Activated CD8-positive, alpha-beta T cell treated with anti-CD3 and anti-CD28 coated beads for 36 hours (primary cell): ENCODE data around the gene C3orf33. TPM values are rescaled to one million over a fixed set of nuclear protein-coding genes. Genes with fewer than 3 reads are reported as not detected.

ENCODE experiments used
- ATAC-seq: fragments of 200-7000 bp; cut with Tn5 transposase; one replicate; pipeline ENCODE4 v1.10.0; 2021; ENCODE audit warnings: mild to moderate bottlenecking, moderate library complexity
- CTCF ChIA-PET: fragments of 350-600 bp; sonication (Branson Sonifier 250); formaldehyde crosslinking; loops from one replicate; lab custom pipeline; 2021; ENCODE audit warnings: antibody characterized with exemption; lab: Charles Lee
- POLR2A ChIA-PET: fragments of 350-600 bp; sonication (Branson Sonifier 250); formaldehyde crosslinking; loops from one replicate; lab custom pipeline; 2021; ENCODE audit warnings: antibody characterized with exemption; lab: Charles Lee
- DNase-seq: peaks from one replicate; pipeline ENCODE4 v3.0.0-alpha.2; 2020
- H3K27ac Mint-ChIP-seq: one replicate; pipeline ENCODE4 v1.8.0; 2021; ENCODE audit warnings: mild to moderate bottlenecking, mixed read lengths
- H3K27me3 Mint-ChIP-seq: one replicate; pipeline ENCODE4 v1.8.0; 2021; ENCODE audit warnings: mixed read lengths
- H3K36me3 Mint-ChIP-seq: one replicate; pipeline ENCODE4 v1.8.0; 2021; ENCODE audit warnings: low read depth, mixed read lengths
- H3K4me1 Mint-ChIP-seq: one replicate; pipeline ENCODE4 v1.8.0; 2021; ENCODE audit warnings: low read depth, mixed read lengths
- H3K4me3 Mint-ChIP-seq: one replicate; pipeline ENCODE4 v1.8.0; 2021; ENCODE audit warnings: mild to moderate bottlenecking, moderate library complexity, mixed read lengths
- H3K9me3 Mint-ChIP-seq: one replicate; pipeline ENCODE4 v1.8.0; 2021; ENCODE audit warnings: mixed read lengths
- intact Hi-C: fragments of 100-400 bp; cut with micrococcal nuclease; formaldehyde crosslinking; loops from one replicate; pipeline ENCODE4 v1.10.0; 2022
- total RNA-seq, 2 experiments: library from RNA; stranded (reverse); gene quantifications; one replicate each; pipeline ENCODE4 v1.2.3, GENCODE V29; 2021
- TF ChIP-seq, protein P1 (sequence below): fragments of 200-600 bp; IDR thresholded peaks from one replicate; pipeline ENCODE4 v1.8.0; 2022; ENCODE audit warnings: antibody characterized with exemption, mild to moderate bottlenecking

The C3orf33 gene
- total RNA-seq, 2 experiments from 2014 or later: 2.4 to 3.6 TPM

- intact Hi-C loops: no loop called here
- TF ChIP-seq, protein P1, sequence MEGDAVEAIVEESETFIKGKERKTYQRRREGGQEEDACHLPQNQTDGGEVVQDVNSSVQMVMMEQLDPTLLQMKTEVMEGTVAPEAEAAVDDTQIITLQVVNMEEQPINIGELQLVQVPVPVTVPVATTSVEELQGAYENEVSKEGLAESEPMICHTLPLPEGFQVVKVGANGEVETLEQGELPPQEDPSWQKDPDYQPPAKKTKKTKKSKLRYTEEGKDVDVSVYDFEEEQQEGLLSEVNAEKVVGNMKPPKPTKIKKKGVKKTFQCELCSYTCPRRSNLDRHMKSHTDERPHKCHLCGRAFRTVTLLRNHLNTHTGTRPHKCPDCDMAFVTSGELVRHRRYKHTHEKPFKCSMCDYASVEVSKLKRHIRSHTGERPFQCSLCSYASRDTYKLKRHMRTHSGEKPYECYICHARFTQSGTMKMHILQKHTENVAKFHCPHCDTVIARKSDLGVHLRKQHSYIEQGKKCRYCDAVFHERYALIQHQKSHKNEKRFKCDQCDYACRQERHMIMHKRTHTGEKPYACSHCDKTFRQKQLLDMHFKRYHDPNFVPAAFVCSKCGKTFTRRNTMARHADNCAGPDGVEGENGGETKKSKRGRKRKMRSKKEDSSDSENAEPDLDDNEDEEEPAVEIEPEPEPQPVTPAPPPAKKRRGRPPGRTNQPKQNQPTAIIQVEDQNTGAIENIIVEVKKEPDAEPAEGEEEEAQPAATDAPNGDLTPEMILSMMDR: no peak
- Mint-ChIP-seq H3K36me3 (no peaks in the 10 kb centered on the region), H3K9me3 (no peaks in the 10 kb centered on the region), H3K27ac (no peak overlapping the region), H3K27me3 (peaks cover 48% of the 10 kb centered on the region), H3K4me1 (peaks cover 10% of the 10 kb centered on the region), H3K4me3 (no peak overlapping the region)
- ChIA-PET POLR2A (no interaction called here), CTCF (interaction anchor here (1.0 to 1.2 kb wide), 2 partner anchors 10 to 13 kb away, joined by 3 to 4 read pairs; no protein-coding TSS in a partner anchor)
- ATAC-seq: no peak
- no peak for DNase-seq
Measured at GRCh38 chr3:155742349-155742965, 63.6 kb downstream of the C3orf33 start.

DNA sequence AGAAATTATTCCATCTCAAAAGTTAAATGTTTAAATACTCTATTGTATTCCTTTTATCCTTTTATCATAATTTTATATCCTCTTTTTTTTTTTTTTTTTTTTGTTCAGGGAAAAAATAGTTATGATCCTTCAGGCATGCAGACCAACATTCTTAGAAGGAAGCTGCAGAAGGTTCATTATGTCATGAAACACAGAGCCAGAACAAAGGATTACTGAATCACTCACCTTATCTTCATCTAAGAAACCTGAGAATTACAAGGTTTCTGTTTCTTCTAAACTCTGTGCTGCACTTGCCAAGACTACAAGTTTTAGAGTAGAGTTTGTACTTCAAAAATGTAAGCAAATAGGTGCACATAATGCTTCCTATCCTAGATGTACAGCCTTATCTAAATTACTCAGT is 64.5 kb downstream of the C3orf33 start:
- Mint-ChIP-seq H3K4me1 (peaks cover 10% of the 10 kb centered on the region), H3K4me3 (no peak overlapping the region), H3K36me3 (no peaks in the 10 kb centered on the region), H3K9me3 (no peaks in the 10 kb centered on the region), H3K27ac (no peak overlapping the region), H3K27me3 (peaks cover 45% of the 10 kb centered on the region)
- POLR2A ChIA-PET: no interaction called here
- CTCF ChIA-PET: interaction anchor here (1.4 to 1.9 kb wide), 2 partner anchors 40 to 65 kb away, joined by 4 read pairs; partner anchors contain the start of gene C3orf33
- DNase-seq (no peak), ATAC-seq (no peak)
- intact Hi-C loops: no loop called here
- TF ChIP-seq, protein P1: no peak

DNA sequence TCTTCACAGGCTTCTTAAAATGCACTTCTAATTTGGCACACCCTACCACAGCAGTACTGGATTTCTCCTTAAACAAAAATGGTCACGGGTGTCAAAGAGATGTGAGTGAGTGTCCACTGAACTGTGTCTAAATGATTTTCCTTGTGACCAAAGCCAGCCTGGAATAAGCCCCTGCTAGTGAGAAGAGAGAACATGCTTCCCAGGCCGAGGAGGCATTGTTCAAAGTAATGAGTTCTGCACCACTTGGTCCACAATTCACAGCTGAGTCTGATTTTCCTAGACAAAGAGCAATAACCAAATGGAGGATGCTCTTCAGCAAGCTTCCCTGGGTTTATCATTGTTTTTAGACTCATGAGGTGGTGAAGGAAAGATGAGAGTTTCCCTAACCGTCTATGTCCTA is 65.0 kb downstream of the C3orf33 start:
- Mint-ChIP-seq H3K27ac (no peak overlapping the region), H3K9me3 (no peaks in the 10 kb centered on the region), H3K4me1 (peaks cover 10% of the 10 kb centered on the region), H3K36me3 (no peaks in the 10 kb centered on the region), H3K27me3 (peaks cover 41% of the 10 kb centered on the region), H3K4me3 (no peak overlapping the region)
- ATAC-seq (no peak), DNase-seq (no peak)
- ChIA-PET POLR2A (no interaction called here), CTCF (interaction anchor here (1.4 to 1.9 kb wide), 2 partner anchors 39 to 65 kb away, joined by 4 read pairs; partner anchors contain the start of gene C3orf33)
- intact Hi-C loops: no loop called here
- TF ChIP-seq, protein P1: no peak

- Mint-ChIP-seq H3K27ac (no peak overlapping the region), H3K36me3 (no peaks in the 10 kb centered on the region), H3K4me3 (no peak overlapping the region), H3K4me1 (peaks cover 5% of the 10 kb centered on the region), H3K9me3 (no peaks in the 10 kb centered on the region), H3K27me3 (peaks cover 28% of the 10 kb centered on the region)
- ATAC-seq: no peak
- CTCF ChIA-PET: no interaction called here
- POLR2A ChIA-PET: no interaction called here
- intact Hi-C loops: no loop called here
- DNase-seq: no peak
- TF ChIP-seq, protein P1: no peak
Measured at GRCh38 chr3:155739154-155739553, 66.9 kb downstream of the C3orf33 start.

GRCh38 chr3:155738580-155739076 is 67.5 kb downstream of the C3orf33 start:
- no peaks in the 10 kb centered on the region for H3K36me3 Mint-ChIP-seq
- ChIA-PET CTCF (no interaction called here), POLR2A (no interaction called here)
- no peak overlapping the region for H3K4me3 Mint-ChIP-seq
- DNase-seq (no peak), ATAC-seq (no peak)
- no peak overlapping the region for H3K27ac Mint-ChIP-seq
- H3K9me3 Mint-ChIP-seq: no peaks in the 10 kb centered on the region
- peaks cover 2% of the 10 kb centered on the region for H3K4me1 Mint-ChIP-seq
- TF ChIP-seq, protein P1: no peak
- peaks cover 25% of the 10 kb centered on the region for H3K27me3 Mint-ChIP-seq
- intact Hi-C loops: no loop called here
